Stimulated activated CD8-positive, alpha-beta memory T cell treated with anti-CD3 and anti-CD28 coated beads, Interleukin-15, amount 100 ng/mL, for 1 hour (primary cell): Measurements from ENCODE around the gene C14orf119.

ENCODE experiments used
- DNase-seq: peaks from one replicate; pipeline ENCODE4 v3.0.0-alpha.2; 2020; ENCODE audit warnings: low read depth

C14orf119 gene

GRCh38 chr14:23126548-23127278, 31.4 kb downstream of the C14orf119 start:
- no peak for DNase-seq

- no peak for DNase-seq
Observed at GRCh38 chr14:23127861-23128260, 32.6 kb downstream of the C14orf119 start.

- DNase-seq, result no peak
Observed at GRCh38 chr14:23128969-23129758, 33.9 kb downstream of the C14orf119 start.

- DNase-seq, result no peak
Observed at GRCh38 chr14:23129759-23130316, 34.5 kb downstream of the C14orf119 start.

- no peak for DNase-seq
Observed at GRCh38 chr14:23130871-23131270, 35.6 kb downstream of the C14orf119 start.

GRCh38 chr14:23131482-23131881, 36.2 kb downstream of the C14orf119 start:
- no peak for DNase-seq

- DNase-seq, result no peak
Observed at GRCh38 chr14:23132970-23133369, 37.7 kb downstream of the C14orf119 start.

- no peak for DNase-seq
Observed at GRCh38 chr14:23136566-23137133, 41.3 kb downstream of the C14orf119 start.

GRCh38 chr14:23137192-23137812, 42.0 kb downstream of the C14orf119 start:
- no peak for DNase-seq

- no peak for DNase-seq
Observed at GRCh38 chr14:23137813-23138535, 42.7 kb downstream of the C14orf119 start.

GRCh38 chr14:23139874-23140273, 44.6 kb downstream of the C14orf119 start:
- DNase-seq, result no peak

- no peak for DNase-seq
Observed at GRCh38 chr14:23140371-23140770, 45.1 kb downstream of the C14orf119 start.

- DNase-seq, result no peak
Observed at GRCh38 chr14:23141706-23142444, 46.6 kb downstream of the C14orf119 start.

GRCh38 chr14:23142826-23143225, 47.5 kb downstream of the C14orf119 start:
- DNase-seq, result no peak

- no peak for DNase-seq
Observed at GRCh38 chr14:23143911-23144310, 48.6 kb downstream of the C14orf119 start.

GRCh38 chr14:23145794-23146350, 50.6 kb downstream of the C14orf119 start:
- DNase-seq, result no peak

GRCh38 chr14:23146351-23146910, 51.1 kb downstream of the C14orf119 start:
- DNase-seq, result no peak

GRCh38 chr14:23146980-23147379, 51.7 kb downstream of the C14orf119 start:
- DNase-seq, result no peak

- no peak for DNase-seq
Observed at GRCh38 chr14:23147676-23148075, 52.4 kb downstream of the C14orf119 start.

GRCh38 chr14:23148591-23149249, 53.4 kb downstream of the C14orf119 start:
- no peak for DNase-seq
